WTC11 (cell line): Measurements from ENCODE around the gene CELSR2. TPM values are rescaled to one million over a fixed set of nuclear protein-coding genes. Genes with fewer than 3 reads are reported as not detected.
A peak's percentile ranks its signal among the peaks of the same experiment; 100 is the strongest.

Source experiments
- ATAC-seq: fragments of 200-7000 bp; cut with Tn5 transposase; 2 replicates; pipeline ENCODE4 v1.10.0; 2021; ENCODE audit warnings: mild to moderate bottlenecking, moderate library complexity
- CTCF ChIA-PET: fragments of 300-600 bp; sonication (Branson Sonifier 250); formaldehyde crosslinking; loops from one replicate; lab custom pipeline; 2021; ENCODE audit warnings: antibody characterized with exemption; lab: Charles Lee
- POLR2A ChIA-PET: fragments of 350-600 bp; sonication (Branson Sonifier 250); formaldehyde crosslinking; loops from one replicate; lab custom pipeline; 2021; ENCODE audit warnings: antibody characterized with exemption; lab: Charles Lee
- DNase-seq: peaks from one replicate; pipeline ENCODE4 v3.0.0; 2021; ENCODE audit warnings: low spot score
- H3K27ac Mint-ChIP-seq: 2 replicates; pipeline ENCODE4 v1.8.0; 2021; ENCODE audit warnings: mixed read lengths
- H3K27me3 Mint-ChIP-seq: 2 replicates; pipeline ENCODE4 v1.8.0; 2021; ENCODE audit warnings: low read depth, mild to moderate bottlenecking, moderate library complexity, mixed read lengths
- H3K36me3 Mint-ChIP-seq: 2 replicates; pipeline ENCODE4 v1.8.0; 2021; ENCODE audit warnings: mixed read lengths
- H3K4me1 Mint-ChIP-seq: 2 replicates; pipeline ENCODE4 v1.8.0; 2022; ENCODE audit warnings: mixed read lengths
- H3K4me3 Mint-ChIP-seq: 2 replicates; pipeline ENCODE4 v1.8.0; 2021; ENCODE audit warnings: mild to moderate bottlenecking, moderate library complexity, mixed read lengths
- H3K9me3 Mint-ChIP-seq: 2 replicates; pipeline ENCODE4 v1.8.0; 2021; ENCODE audit warnings: mixed read lengths
- EMX1 ChIP-seq: fragments of 250-450 bp; sonication (Bioruptor Pico); IDR thresholded peaks from 2 replicates; pipeline ENCODE4 v1.8.0; 2021; ENCODE audit warnings: mild to moderate bottlenecking
- FOXJ3 ChIP-seq: sonication (generic); formaldehyde crosslinking; IDR thresholded peaks from 2 replicates; pipeline ENCODE4 v1.9.0; 2021; ENCODE audit warnings: missing genetic modification reagents, mild to moderate bottlenecking, borderline replicate concordance
- GABPB1 ChIP-seq: sonication (generic); formaldehyde crosslinking; IDR thresholded peaks from 2 replicates; pipeline ENCODE4 v1.8.1; 2023; ENCODE audit warnings: mild to moderate bottlenecking, missing genetic modification reagents
- GRHL2 ChIP-seq: fragments of 250-450 bp; sonication (Bioruptor Pico); IDR thresholded peaks from 2 replicates; pipeline ENCODE4 v1.8.0; 2022; ENCODE audit warnings: mild to moderate bottlenecking, moderate library complexity; ENCODE audit not compliant: insufficient replicate concordance, severe bottlenecking
- IRF1 ChIP-seq: sonication (generic); formaldehyde crosslinking; IDR thresholded peaks from 2 replicates; pipeline ENCODE4 v1.8.0; 2023; ENCODE audit warnings: missing genetic modification reagents
- MAX ChIP-seq: sonication (generic); formaldehyde crosslinking; IDR thresholded peaks from 2 replicates; pipeline ENCODE4 v1.8.0; 2022; ENCODE audit warnings: mild to moderate bottlenecking, missing genetic modification reagents
- NFATC4 ChIP-seq: fragments of 250-450 bp; sonication (Bioruptor Pico); IDR thresholded peaks from 2 replicates; pipeline ENCODE4 v1.9.0; 2021; ENCODE audit warnings: mild to moderate bottlenecking
- NFYB ChIP-seq: sonication (generic); formaldehyde crosslinking; conservative IDR thresholded peaks from 2 replicates; pipeline ENCODE4 v1.8.0; 2022; ENCODE audit warnings: low read depth, missing genetic modification reagents
- NR1H2 ChIP-seq: sonication (generic); formaldehyde crosslinking; IDR thresholded peaks from 2 replicates; pipeline ENCODE4 v1.9.0; 2021; ENCODE audit warnings: mild to moderate bottlenecking, moderate library complexity, missing genetic modification reagents
- OVOL2 ChIP-seq: fragments of 250-450 bp; sonication (Bioruptor Pico); IDR thresholded peaks from 2 replicates; pipeline ENCODE4 v1.9.0; 2021; ENCODE audit warnings: mild to moderate bottlenecking, borderline replicate concordance
- PRDM15 ChIP-seq: sonication (generic); formaldehyde crosslinking; IDR thresholded peaks from 2 replicates; pipeline ENCODE4 v1.8.0; 2022; ENCODE audit warnings: missing genetic modification reagents
- TEAD1 ChIP-seq: sonication (generic); formaldehyde crosslinking; IDR thresholded peaks from 2 replicates; pipeline ENCODE4 v1.8.0; 2022; ENCODE audit warnings: mild to moderate bottlenecking, missing genetic modification reagents
- ZNF232 ChIP-seq: sonication (generic); formaldehyde crosslinking; IDR thresholded peaks from 2 replicates; pipeline ENCODE4 v1.8.0; 2022; ENCODE audit warnings: mild to moderate bottlenecking, missing genetic modification reagents
- ZNF281 ChIP-seq: sonication (generic); formaldehyde crosslinking; IDR thresholded peaks from 2 replicates; pipeline ENCODE4 v1.8.0; 2023; ENCODE audit warnings: mild to moderate bottlenecking, missing genetic modification reagents
- ZNF416 ChIP-seq: fragments of 250-450 bp; sonication (Bioruptor Pico); IDR thresholded peaks from 2 replicates; pipeline ENCODE4 v1.9.0; 2021; ENCODE audit warnings: mild to moderate bottlenecking, inconsistent platforms
- ZNF425 ChIP-seq: fragments of 250-450 bp; sonication (Bioruptor Pico); conservative IDR thresholded peaks from 2 replicates; pipeline ENCODE4 v1.9.0; 2021; ENCODE audit warnings: mild to moderate bottlenecking
- ZNF532 ChIP-seq: fragments of 250-450 bp; sonication (Bioruptor Pico); IDR thresholded peaks from 2 replicates; pipeline ENCODE4 v1.9.0; 2021; ENCODE audit warnings: mild to moderate bottlenecking, borderline replicate concordance
- ZSCAN18 ChIP-seq: fragments of 250-450 bp; sonication (Bioruptor Pico); IDR thresholded peaks from 2 replicates; pipeline ENCODE4 v2.1.2; 2022; ENCODE audit warnings: mild to moderate bottlenecking, moderate library complexity
- total RNA-seq: library from RNA; stranded (reverse); gene quantifications from 3 replicates; pipeline ENCODE4 v1.2.3, GENCODE V29; 2021

Gene CELSR2
- total RNA-seq, 1 experiment from 2014 or later: 31.3 TPM

- no peak for TF ChIP-seq ZNF532 (CRISPR knock-in tag)
- TF ChIP-seq ZNF281 (CRISPR knock-in tag): peak; percentile 40; the same call in 1 of the 2 replicates
- TF ChIP-seq ZNF416 (CRISPR knock-in tag): no peak
- TF ChIP-seq NFATC4 (CRISPR knock-in tag): no peak
- TF ChIP-seq NFYB (CRISPR knock-in tag): peak; percentile 53; the same call in 1 of the 2 replicates
- TF ChIP-seq ZNF425 (CRISPR knock-in tag): no peak
- TF ChIP-seq GRHL2 (CRISPR knock-in tag): no peak
- peak; percentile 80 for TF ChIP-seq MAX
- TF ChIP-seq NR1H2 (CRISPR knock-in tag): no peak
- TF ChIP-seq ZNF232 (CRISPR knock-in tag): peak; percentile 89; the same call in 1 of the 2 replicates
- no peak for TF ChIP-seq EMX1
- no peak for TF ChIP-seq FOXJ3
- TF ChIP-seq, all 79 proteins: peak for 18
These were observed 33.8 kb downstream of the CELSR2 start, which contains the start of gene PSRC1 (continued) for GRCh38 chr1:109282952-109283747.

- DNase-seq (no peak), ATAC-seq (peak; percentile 10)
- CTCF ChIA-PET: interaction anchor here (1.7 to 2.8 kb wide), 4 partner anchors 9 to 45 kb away, joined by 7 to 19 read pairs (median 13); no protein-coding TSS in a partner anchor
- peaks cover 4% of the 10 kb centered on the region; the same call in 1 of the 2 replicates for H3K9me3 Mint-ChIP-seq
- POLR2A ChIA-PET: interaction anchor here (0.7 to 2.6 kb wide), 2 partner anchors 7 to 114 kb away, joined by 3 to 21 read pairs; partner anchors contain the start of gene SORT1
- peak overlapping the region; percentile 97 for H3K27ac Mint-ChIP-seq
- H3K4me1 Mint-ChIP-seq: peaks cover 42% of the 10 kb centered on the region
- H3K27me3 Mint-ChIP-seq: no peaks in the 10 kb centered on the region
- H3K4me3 Mint-ChIP-seq: peak overlapping the region; percentile 99
- peaks cover 20% of the 10 kb centered on the region for H3K36me3 Mint-ChIP-seq
- TF ChIP-seq ZSCAN18 (CRISPR knock-in tag) (no peak), GABPB1 (CRISPR knock-in tag) (no peak), TEAD1 (CRISPR knock-in tag) (no peak), IRF1 (no peak), OVOL2 (CRISPR knock-in tag) (no peak), PRDM15 (no peak)
These were observed 34.6 kb downstream of the CELSR2 start for GRCh38 chr1:109283748-109284600.
